Hematopoietic multipotent progenitor cell treated with erythropoietin and hydrocortisone succinate and interleukin-3 and kit ligand, for 8 days (in vitro differentiated cells): ENCODE results near the gene LYSMD4.
A peak's percentile ranks its signal among the peaks of the same experiment; 100 is the strongest.

Experiments used
- DNase-seq: peaks from one replicate; pipeline ENCODE4 v3.0.0-alpha.2; 2015

The LYSMD4 gene

GRCh38 chr15:99703603-99704443 lies 29.4 kb downstream of the LYSMD4 start:
- peak; percentile 81 for DNase-seq

- DNase-seq = peak; percentile 6
These were observed 30.2 kb downstream of the LYSMD4 start for GRCh38 chr15:99702895-99703602.

GRCh38 chr15:99696096-99696495 lies 37.1 kb downstream of the LYSMD4 start:
- no peak for DNase-seq

- DNase-seq = no peak
These were observed 40.4 kb downstream of the LYSMD4 start for GRCh38 chr15:99692825-99693224.

GRCh38 chr15:99686290-99686689 lies 46.9 kb downstream of the LYSMD4 start:
- no peak for DNase-seq

- no peak for DNase-seq
These were observed 50.1 kb downstream of the LYSMD4 start for GRCh38 chr15:99683000-99683670.

DNA sequence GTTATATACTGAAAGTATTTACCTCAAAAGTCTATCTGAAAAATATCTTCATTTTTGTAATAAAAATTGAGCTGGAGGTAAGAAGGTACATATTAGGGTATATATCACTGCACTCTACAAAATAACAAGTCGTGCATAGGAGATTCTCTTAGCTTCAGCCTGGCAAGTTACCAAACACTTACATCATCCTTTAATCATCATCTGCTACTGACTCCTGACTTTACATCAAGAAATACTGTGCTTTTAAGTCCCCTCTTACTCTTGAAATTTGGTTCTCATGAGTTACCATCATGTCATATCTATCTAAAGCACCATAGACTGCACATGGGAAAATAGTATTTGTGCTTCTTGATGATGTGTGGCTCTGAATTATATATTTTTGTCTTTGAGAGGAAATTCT lies 50.8 kb downstream of the LYSMD4 start:
- DNase-seq = no peak

DNA sequence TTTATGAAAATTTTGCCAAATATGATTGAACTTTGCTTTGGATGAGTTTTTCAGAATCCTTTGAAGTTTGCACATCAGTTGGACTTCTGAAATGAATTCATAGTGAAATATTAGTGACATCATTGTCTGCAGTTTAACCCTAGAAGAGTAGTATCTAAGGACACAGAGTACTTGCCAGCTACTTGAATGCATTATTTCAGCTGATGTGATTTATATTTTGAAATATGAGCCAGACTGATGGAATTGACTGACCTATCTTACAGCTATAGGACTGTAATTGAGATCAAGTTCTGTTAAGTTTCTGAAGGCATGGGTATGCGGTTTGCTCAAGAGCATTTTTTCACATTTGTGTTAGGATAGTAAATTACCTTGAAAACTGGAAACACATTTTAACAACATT lies 51.2 kb downstream of the LYSMD4 start:
- no peak for DNase-seq

- no peak for DNase-seq
These were observed 53.0 kb downstream of the LYSMD4 start for GRCh38 chr15:99680276-99680675.

GRCh38 chr15:99677540-99678134 lies 55.6 kb downstream of the LYSMD4 start:
- DNase-seq = no peak
